Measurements from ENCODE around the gene PSIP1.

The PSIP1 gene

GRCh38 chr9:15421990-15422371, 88.8 kb downstream of the PSIP1 start:
- DNase-seq (no peak), ATAC-seq (ENCODE audit: insufficient read depth, low read depth) (no peak)
- Histone ChIP-seq H3K9ac (ENCODE audit: low read depth, low read length) (peak overlapping the region; percentile 85), H3K27ac (ENCODE audit: low read length) (peak overlapping the region; percentile 91), H3K4me1 (ENCODE audit: insufficient read depth, low read length) (peaks cover 38% of the 10 kb centered on the region), H3K27me3 (ENCODE audit: insufficient read depth, low read length, poor library complexity) (no peaks in the 10 kb centered on the region), H3K4me3 (ENCODE audit: low read depth in 1 of 2, low read length in 2 of 2) (peak overlapping the region; percentile 34 to 94; a peak in 3 of 4 replicates), H3K9me3 (ENCODE audit: insufficient read depth, low read length, severe bottlenecking) (no peaks in the 10 kb centered on the region), H4K20me1 (ENCODE audit: insufficient read depth, low read length) (peaks cover 4% of the 10 kb centered on the region; the same call in 1 of the 2 replicates), H3K36me3 (ENCODE audit: insufficient read depth, low read length) (peaks cover 27% of the 10 kb centered on the region), H3K79me2 (ENCODE audit: insufficient read depth, low read length) (peaks cover 43% of the 10 kb centered on the region), H2AFZ (ENCODE audit: low read depth, low read length) (peak overlapping the region; percentile 96), H3K4me2 (ENCODE audit: insufficient read depth, low read length) (peak overlapping the region; percentile 72)
- TF ChIP-seq EZH2 (IDR thresholded peaks at IDR 0.05; ENCODE audit: borderline replicate concordance, low read depth, low read length, severe bottlenecking) = no peak
- no peak for TF ChIP-seq CTCF (IDR thresholded peaks at IDR 0.05; ENCODE audit: borderline replicate concordance, extremely low read depth, low read length, poor library complexity, severe bottlenecking)

GRCh38 chr9:15421532-15421931, 89.2 kb downstream of the PSIP1 start:
- no peak overlapping the region for H2AFZ ChIP-seq (ENCODE audit: low read depth, low read length)
- H3K27ac ChIP-seq (ENCODE audit: low read length) = no peak overlapping the region
- peaks cover 38% of the 10 kb centered on the region for H3K79me2 ChIP-seq (ENCODE audit: insufficient read depth, low read length)
- H3K27me3 ChIP-seq (ENCODE audit: insufficient read depth, low read length, poor library complexity) = no peaks in the 10 kb centered on the region
- H3K4me1 ChIP-seq (ENCODE audit: insufficient read depth, low read length) = peaks cover 36% of the 10 kb centered on the region
- DNase-seq (no peak), ATAC-seq (ENCODE audit: insufficient read depth, low read depth) (no peak)
- H3K4me3 ChIP-seq (ENCODE audit: low read depth in 1 of 2, low read length in 2 of 2) = no peak overlapping the region
- TF ChIP-seq CTCF (IDR thresholded peaks at IDR 0.05; ENCODE audit: borderline replicate concordance, extremely low read depth, low read length, poor library complexity, severe bottlenecking) (no peak), EZH2 (IDR thresholded peaks at IDR 0.05; ENCODE audit: borderline replicate concordance, low read depth, low read length, severe bottlenecking) (no peak)
- H3K4me2 ChIP-seq (ENCODE audit: insufficient read depth, low read length) = no peak overlapping the region
- H3K9me3 ChIP-seq (ENCODE audit: insufficient read depth, low read length, severe bottlenecking) = no peaks in the 10 kb centered on the region
- no peak overlapping the region for H3K9ac ChIP-seq (ENCODE audit: low read depth, low read length)
- peaks cover 4% of the 10 kb centered on the region; the same call in 1 of the 2 replicates for H4K20me1 ChIP-seq (ENCODE audit: insufficient read depth, low read length)
- peaks cover 24% of the 10 kb centered on the region for H3K36me3 ChIP-seq (ENCODE audit: insufficient read depth, low read length)

- no peak overlapping the region for H3K9ac ChIP-seq (ENCODE audit: low read depth, low read length)
- H3K36me3 ChIP-seq (ENCODE audit: insufficient read depth, low read length) = peaks cover 17% of the 10 kb centered on the region
- ATAC-seq (ENCODE audit: insufficient read depth, low read depth) (no peak), DNase-seq (no peak)
- no peaks in the 10 kb centered on the region for H3K9me3 ChIP-seq (ENCODE audit: insufficient read depth, low read length, severe bottlenecking)
- TF ChIP-seq EZH2 (IDR thresholded peaks at IDR 0.05; ENCODE audit: borderline replicate concordance, low read depth, low read length, severe bottlenecking) (no peak), CTCF (IDR thresholded peaks at IDR 0.05; ENCODE audit: borderline replicate concordance, extremely low read depth, low read length, poor library complexity, severe bottlenecking) (no peak)
- no peaks in the 10 kb centered on the region for H4K20me1 ChIP-seq (ENCODE audit: insufficient read depth, low read length)
- peaks cover 31% of the 10 kb centered on the region for H3K79me2 ChIP-seq (ENCODE audit: insufficient read depth, low read length)
- H3K27ac ChIP-seq (ENCODE audit: low read length) = no peak overlapping the region
- no peak overlapping the region for H2AFZ ChIP-seq (ENCODE audit: low read depth, low read length)
- no peak overlapping the region for H3K4me3 ChIP-seq (ENCODE audit: low read depth in 1 of 2, low read length in 2 of 2)
- H3K4me2 ChIP-seq (ENCODE audit: insufficient read depth, low read length) = no peak overlapping the region
- peaks cover 29% of the 10 kb centered on the region for H3K4me1 ChIP-seq (ENCODE audit: insufficient read depth, low read length)
- no peaks in the 10 kb centered on the region for H3K27me3 ChIP-seq (ENCODE audit: insufficient read depth, low read length, poor library complexity)
These were observed 90.0 kb downstream of the PSIP1 start for GRCh38 chr9:15420796-15421195.

GRCh38 chr9:15417626-15418025, 93.1 kb downstream of the PSIP1 start:
- H3K36me3 ChIP-seq (ENCODE audit: insufficient read depth, low read length) = no peaks in the 10 kb centered on the region
- ATAC-seq (ENCODE audit: insufficient read depth, low read depth) (no peak), DNase-seq (no peak)
- H3K9ac ChIP-seq (ENCODE audit: low read depth, low read length) = no peak overlapping the region
- H4K20me1 ChIP-seq (ENCODE audit: insufficient read depth, low read length) = no peaks in the 10 kb centered on the region
- H3K27ac ChIP-seq (ENCODE audit: low read length) = no peak overlapping the region
- H3K27me3 ChIP-seq (ENCODE audit: insufficient read depth, low read length, poor library complexity) = no peaks in the 10 kb centered on the region
- no peak overlapping the region for H2AFZ ChIP-seq (ENCODE audit: low read depth, low read length)
- peaks cover 2% of the 10 kb centered on the region for H3K9me3 ChIP-seq (ENCODE audit: insufficient read depth, low read length, severe bottlenecking)
- no peak overlapping the region for H3K4me2 ChIP-seq (ENCODE audit: insufficient read depth, low read length)
- peaks cover 7% of the 10 kb centered on the region for H3K4me1 ChIP-seq (ENCODE audit: insufficient read depth, low read length)
- no peak overlapping the region for H3K4me3 ChIP-seq (ENCODE audit: low read depth in 1 of 2, low read length in 2 of 2)
- H3K79me2 ChIP-seq (ENCODE audit: insufficient read depth, low read length) = no peaks in the 10 kb centered on the region
- TF ChIP-seq EZH2 (IDR thresholded peaks at IDR 0.05; ENCODE audit: borderline replicate concordance, low read depth, low read length, severe bottlenecking) = no peak
